ENCODE results near the gene SOCS1.

DNA sequence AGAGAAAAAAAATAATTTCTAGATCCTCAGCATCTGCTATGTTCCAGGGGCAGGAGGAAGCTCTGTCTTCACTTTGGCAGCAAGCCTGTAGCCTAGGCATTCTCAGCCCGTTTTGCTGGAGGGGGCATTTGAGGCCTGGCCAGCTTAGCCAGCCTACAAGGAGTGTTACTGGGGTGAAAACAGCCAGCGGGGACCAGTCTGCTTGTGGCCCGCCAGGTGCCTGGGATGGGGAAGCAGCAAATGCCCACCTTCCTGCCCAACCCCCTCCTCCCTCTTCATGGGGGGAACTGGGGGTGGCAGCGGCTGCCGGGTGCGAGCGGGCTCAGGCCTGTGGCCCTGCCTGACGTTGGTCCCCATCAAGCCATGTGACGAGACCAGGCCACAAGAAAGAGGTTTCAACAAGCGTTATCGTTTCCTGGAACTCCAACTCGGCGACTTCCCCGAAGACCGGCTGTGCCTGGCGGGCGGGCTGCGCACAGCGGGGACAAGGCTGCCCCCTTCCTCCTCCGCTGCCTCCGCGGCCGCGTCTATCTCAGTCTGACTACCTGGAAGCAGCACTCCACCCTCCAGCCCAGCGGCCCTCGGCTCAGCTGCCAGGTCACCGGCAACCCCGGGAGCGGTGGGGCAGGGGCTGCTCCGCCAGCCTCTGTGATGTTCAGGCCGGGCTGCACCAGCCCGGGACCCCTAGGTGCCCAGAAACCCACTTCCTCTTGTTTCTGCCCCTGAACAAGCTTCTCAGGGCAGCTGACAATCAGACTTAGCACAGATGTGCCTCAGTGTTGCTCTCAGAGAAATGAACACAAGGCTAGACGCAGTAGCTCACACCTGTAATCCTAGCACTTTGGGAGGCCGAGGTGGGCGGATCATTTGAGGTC lies 22.9 kb downstream of the SOCS1 start:
- TF ChIP-seq CTCF (IDR thresholded peaks at IDR 0.05), result no peak
- TF ChIP-seq POLR2A (IDR thresholded peaks at IDR 0.05), result no peak
